ENCODE results near the gene PSME2. TPM values are rescaled to one million over a fixed set of nuclear protein-coding genes. Genes with fewer than 3 reads are reported as not detected.
A peak's percentile ranks its signal among the peaks of the same experiment; 100 is the strongest.

The PSME2 gene
- total and polyA plus RNA-seq, 2 of the 13 experiments (the other 11 are each of a cell fraction or from before 2014, with no cell fraction given) = 332 to 716 TPM

DNA sequence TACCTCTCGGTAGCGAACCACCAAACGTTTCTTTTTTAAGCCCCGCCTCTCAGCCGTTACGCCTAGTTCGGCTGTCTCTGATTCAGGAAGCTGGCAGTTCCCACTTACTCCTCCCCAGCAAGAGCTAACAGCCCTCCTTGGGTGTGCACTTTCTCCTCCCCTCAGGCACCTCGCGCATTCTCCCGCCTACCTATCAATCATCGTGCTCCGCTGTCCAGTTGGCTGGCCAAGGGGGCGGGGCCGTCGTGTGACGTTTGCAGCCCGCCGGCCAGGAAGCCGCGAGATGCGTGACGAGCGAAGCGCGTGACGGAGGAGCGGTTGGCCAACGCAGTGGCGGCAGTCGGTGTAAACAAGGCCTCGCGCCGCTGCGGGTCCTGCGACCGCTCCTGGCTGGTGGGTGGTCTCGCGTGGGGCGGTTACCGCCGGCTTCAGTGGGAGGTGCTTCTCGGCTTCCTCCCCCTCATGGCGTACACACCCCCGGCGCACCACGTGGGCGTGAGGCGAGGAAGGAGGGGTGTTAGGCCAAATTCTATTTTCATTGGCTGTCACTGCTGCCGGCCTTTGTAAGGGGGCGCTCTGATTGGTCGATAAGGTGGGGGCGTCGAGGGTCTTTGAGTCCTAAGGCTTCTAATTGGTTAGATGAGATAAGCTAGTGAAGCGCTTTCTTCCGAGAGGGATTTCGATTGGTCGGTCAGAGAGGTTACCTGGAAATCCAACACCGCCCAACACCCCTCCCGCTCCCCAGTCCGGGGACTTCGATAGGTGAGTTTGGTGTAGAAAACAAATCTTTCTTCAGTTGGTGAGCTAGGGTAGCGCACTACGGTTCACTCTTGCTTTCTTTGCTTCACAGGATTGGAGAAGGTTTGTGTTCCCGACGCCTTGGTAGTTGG is 31.6 kb downstream of the PSME2 start, which contains the start of the genes DCAF11 and NRL (continued):
- TF ChIP-seq, protein P1, sequence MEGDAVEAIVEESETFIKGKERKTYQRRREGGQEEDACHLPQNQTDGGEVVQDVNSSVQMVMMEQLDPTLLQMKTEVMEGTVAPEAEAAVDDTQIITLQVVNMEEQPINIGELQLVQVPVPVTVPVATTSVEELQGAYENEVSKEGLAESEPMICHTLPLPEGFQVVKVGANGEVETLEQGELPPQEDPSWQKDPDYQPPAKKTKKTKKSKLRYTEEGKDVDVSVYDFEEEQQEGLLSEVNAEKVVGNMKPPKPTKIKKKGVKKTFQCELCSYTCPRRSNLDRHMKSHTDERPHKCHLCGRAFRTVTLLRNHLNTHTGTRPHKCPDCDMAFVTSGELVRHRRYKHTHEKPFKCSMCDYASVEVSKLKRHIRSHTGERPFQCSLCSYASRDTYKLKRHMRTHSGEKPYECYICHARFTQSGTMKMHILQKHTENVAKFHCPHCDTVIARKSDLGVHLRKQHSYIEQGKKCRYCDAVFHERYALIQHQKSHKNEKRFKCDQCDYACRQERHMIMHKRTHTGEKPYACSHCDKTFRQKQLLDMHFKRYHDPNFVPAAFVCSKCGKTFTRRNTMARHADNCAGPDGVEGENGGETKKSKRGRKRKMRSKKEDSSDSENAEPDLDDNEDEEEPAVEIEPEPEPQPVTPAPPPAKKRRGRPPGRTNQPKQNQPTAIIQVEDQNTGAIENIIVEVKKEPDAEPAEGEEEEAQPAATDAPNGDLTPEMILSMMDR (CRISPR knock-in tag; IDR thresholded peaks at IDR 0.05) = peak; percentile 50
- no peak for TF ChIP-seq HOXA7 (CRISPR knock-in tag; IDR thresholded peaks at IDR 0.05)
- TF ChIP-seq ZNF296 (CRISPR knock-in tag; conservative IDR thresholded peaks at IDR 0.05) = no peak
- TF ChIP-seq ZNF354B (CRISPR knock-in tag; IDR thresholded peaks at IDR 0.05) = no peak
- TF ChIP-seq, protein P2, sequence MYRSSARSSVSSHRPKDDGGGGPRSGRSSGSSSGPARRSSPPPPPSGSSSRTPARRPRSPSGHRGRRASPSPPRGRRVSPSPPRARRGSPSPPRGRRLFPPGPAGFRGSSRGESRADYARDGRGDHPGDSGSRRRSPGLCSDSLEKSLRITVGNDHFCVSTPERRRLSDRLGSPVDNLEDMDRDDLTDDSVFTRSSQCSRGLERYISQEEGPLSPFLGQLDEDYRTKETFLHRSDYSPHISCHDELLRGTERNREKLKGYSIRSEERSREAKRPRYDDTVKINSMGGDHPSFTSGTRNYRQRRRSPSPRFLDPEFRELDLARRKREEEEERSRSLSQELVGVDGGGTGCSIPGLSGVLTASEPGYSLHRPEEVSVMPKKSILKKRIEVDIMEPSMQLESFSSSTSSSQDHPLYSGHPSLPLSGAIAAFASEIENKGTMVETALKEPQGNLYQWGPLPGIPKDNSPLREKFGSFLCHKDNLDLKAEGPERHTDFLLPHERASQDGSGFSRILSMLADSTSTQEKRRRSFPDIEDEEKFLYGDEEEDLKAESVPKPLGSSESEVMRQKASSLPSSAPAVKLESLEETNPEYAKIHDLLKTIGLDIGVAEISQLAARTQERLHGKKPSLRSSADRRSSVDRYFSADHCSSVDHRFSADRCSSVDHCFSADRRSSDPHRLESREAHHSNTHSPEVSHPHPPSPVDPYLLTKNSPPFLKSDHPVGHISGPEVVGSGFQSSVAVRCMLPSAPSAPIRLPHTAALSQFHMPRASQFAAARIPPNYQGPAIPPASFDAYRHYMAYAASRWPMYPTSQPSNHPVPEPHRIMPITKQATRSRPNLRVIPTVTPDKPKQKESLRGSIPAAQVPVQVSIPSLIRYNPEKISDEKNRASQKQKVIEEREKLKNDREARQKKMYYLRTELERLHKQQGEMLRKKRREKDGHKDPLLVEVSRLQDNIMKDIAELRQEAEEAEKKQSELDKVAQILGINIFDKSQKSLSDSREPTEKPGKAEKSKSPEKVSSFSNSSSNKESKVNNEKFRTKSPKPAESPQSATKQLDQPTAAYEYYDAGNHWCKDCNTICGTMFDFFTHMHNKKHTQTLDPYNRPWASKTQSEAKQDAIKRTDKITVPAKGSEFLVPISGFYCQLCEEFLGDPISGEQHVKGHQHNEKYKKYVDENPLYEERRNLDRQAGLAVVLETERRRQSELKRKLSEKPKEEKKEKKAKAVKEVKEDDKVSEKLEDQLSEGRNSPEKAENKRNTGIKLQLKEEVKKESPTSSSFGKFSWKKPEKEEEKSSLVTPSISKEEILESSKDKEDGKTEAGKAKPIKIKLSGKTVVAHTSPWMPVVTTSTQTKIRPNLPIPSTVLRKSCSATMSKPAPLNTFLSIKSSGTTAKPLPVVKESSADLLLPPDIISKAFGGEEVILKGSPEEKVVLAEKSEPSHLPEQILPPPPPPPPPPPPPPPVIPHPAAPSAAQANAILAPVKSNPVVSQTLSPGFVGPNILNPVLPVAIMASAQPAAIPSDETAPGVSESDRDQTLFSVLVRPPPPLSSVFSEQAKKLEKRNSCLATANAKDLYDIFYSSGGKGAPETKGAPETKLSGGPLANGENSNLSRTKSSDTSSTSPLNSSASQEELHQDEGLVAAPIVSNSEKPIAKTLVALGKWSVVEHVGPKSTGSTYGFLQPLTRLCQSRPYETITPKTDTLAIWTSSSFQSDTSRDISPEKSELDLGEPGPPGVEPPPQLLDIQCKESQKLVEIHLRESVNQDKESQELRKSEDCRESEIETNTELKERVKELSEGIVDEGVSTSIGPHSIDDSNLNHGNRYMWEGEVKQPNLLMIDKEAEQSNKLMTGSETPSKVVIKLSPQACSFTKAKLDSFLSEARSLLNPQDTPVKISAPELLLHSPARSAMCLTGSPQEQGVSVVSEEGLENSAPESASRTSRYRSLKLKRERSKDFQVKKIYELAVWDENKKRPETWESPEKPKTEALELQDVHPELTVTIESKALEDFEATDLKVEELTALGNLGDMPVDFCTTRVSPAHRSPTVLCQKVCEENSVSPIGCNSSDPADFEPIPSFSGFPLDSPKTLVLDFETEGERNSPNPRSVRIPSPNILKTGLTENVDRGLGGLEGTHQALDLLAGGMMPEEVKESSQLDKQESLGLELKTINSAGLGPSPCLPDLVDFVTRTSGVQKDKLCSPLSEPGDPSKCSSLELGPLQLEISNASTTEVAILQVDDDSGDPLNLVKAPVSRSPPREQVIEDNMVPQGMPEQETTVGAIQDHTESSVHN (CRISPR knock-in tag; IDR thresholded peaks at IDR 0.05) = peak; percentile 91; the same call in 1 of the 2 replicates
- TF ChIP-seq, protein P3, sequence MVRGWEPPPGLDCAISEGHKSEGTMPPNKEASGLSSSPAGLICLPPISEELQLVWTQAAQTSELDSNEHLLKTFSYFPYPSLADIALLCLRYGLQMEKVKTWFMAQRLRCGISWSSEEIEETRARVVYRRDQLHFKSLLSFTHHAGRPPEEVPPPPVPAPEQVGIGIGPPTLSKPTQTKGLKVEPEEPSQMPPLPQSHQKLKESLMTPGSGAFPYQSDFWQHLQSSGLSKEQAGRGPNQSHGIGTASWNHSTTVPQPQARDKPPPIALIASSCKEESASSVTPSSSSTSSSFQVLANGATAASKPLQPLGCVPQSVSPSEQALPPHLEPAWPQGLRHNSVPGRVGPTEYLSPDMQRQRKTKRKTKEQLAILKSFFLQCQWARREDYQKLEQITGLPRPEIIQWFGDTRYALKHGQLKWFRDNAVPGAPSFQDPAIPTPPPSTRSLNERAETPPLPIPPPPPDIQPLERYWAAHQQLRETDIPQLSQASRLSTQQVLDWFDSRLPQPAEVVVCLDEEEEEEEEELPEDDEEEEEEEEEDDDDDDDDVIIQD (CRISPR knock-in tag; IDR thresholded peaks at IDR 0.05; ENCODE audit: low read depth) = peak; percentile 92
- TF ChIP-seq ZFP36L1 (CRISPR knock-in tag; IDR thresholded peaks at IDR 0.05) = peak; percentile 57; the same call in 1 of the 2 replicates
- TF ChIP-seq CCAR2 (optimal IDR thresholded peaks at IDR 0.05; ENCODE audit: low read depth, low read length) = peak; percentile 77
- TF ChIP-seq MTF2 (CRISPR knock-in tag; IDR thresholded peaks at IDR 0.05; ENCODE audit: borderline replicate concordance) = no peak; the same call in 1 of the 2 replicates
- no peak for TF ChIP-seq SRSF9 (IDR thresholded peaks at IDR 0.05; ENCODE audit: borderline replicate concordance, insufficient read depth, low read depth, low read length, poor library complexity, severe bottlenecking)
- peak; percentile 87 for TF ChIP-seq GZF1 (CRISPR knock-in tag; IDR thresholded peaks at IDR 0.05)
- no peak for TF ChIP-seq ZNF589 (CRISPR knock-in tag; conservative IDR thresholded peaks at IDR 0.05)
- peak; percentile 98 for TF ChIP-seq SPEN (CRISPR knock-in tag; IDR thresholded peaks at IDR 0.05; ENCODE audit: low read depth)
